DND-41 (cell line): ENCODE measurements around the gene RGS17.

Experiments used
- CTCF ChIP-seq: IDR thresholded peaks from 2 replicates; pipeline ENCODE4 v1.5.1; 2012; ENCODE audit warnings: borderline replicate concordance, low read length, moderate library complexity, mild to moderate bottlenecking; ENCODE audit not compliant: poor library complexity, severe bottlenecking; ENCODE audit errors: extremely low read depth
- EZH2 ChIP-seq: IDR thresholded peaks from 3 replicates; pipeline ENCODE4 v1.6.1; 2012; ENCODE audit warnings: borderline replicate concordance, low read depth, mild to moderate bottlenecking, moderate library complexity, low read length, inconsistent platforms; ENCODE audit not compliant: severe bottlenecking

GRCh38 chr6:152981219-152981618, 149.9 kb downstream of the RGS17 start:
- TF ChIP-seq CTCF, result no peak
- no peak for TF ChIP-seq EZH2
